Erythroblast (primary cell): Measurements from ENCODE around the gene SLC25A22.

Source experiments
- GATA1 ChIP-seq: IDR thresholded peaks from 2 replicates; pipeline ENCODE4 v1.6.1; 2011; ENCODE audit warnings: low read depth, mild to moderate bottlenecking, control low read depth, low read length, moderate library complexity
- POLR2A ChIP-seq: IDR thresholded peaks from 2 replicates; pipeline ENCODE4 v1.6.1; 2011; ENCODE audit warnings: mild to moderate bottlenecking, low read length

DNA sequence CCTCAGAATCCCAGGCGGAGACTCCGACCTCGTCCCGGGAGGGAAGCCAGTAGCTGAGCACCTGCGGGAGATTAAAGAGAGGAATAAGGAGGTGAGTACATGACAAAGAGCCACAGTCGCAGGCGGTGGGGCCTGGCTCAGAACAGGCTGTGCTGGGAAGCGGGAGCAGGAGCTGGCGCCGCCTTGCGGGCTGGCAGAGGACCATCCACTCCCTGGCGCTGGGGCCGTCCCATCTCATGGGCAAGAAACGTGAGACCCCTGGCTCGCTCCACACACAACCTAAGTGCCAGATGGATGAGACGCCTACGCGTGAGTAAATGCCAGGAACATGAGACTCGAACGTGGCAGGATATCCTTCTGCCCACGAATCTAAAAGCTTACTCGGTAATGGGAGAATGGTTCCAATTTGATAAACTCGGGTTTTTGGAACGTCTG lies 14.5 kb downstream of the SLC25A22 start:
- TF ChIP-seq POLR2A = no peak
- TF ChIP-seq GATA1 = no peak
